Measurements from ENCODE around the gene CHD5.
A peak's percentile ranks its signal among the peaks of the same experiment; 100 is the strongest.

Gene CHD5

DNA sequence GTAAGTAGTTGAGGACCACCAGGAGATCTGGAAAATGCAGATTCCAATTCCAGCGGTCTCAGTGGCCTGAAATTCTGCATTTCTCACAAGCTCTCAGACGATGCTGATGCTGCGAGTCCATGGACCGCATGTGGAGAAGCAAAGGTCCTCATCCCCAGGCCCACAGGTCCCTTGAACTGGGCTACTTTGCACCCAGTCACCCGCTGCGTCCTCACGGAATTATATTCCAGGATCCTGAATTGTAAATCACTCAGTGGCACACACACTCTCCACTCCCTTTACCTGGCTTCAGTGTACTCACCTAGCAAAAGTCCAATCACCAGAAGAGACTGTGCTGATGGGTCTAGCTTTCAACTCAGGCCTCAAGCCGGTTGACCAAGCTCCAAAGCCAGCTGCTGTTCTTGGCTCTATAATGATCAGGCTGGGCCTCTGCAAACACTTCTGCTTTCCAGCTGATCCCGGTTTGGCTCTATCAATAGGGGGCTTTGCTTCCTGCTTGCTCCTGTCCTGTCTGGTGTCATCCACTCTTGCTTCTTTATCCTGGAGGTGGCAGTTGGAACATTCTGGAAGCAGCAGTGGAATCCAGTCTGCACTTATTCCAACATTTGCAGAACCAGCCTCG, 20.2 kb upstream of the CHD5 start:
- TF ChIP-seq CTCF (IDR thresholded peaks at IDR 0.05; ENCODE audit: insufficient read depth, missing control alignments): no peak
- FAIRE-seq: no peak

DNA sequence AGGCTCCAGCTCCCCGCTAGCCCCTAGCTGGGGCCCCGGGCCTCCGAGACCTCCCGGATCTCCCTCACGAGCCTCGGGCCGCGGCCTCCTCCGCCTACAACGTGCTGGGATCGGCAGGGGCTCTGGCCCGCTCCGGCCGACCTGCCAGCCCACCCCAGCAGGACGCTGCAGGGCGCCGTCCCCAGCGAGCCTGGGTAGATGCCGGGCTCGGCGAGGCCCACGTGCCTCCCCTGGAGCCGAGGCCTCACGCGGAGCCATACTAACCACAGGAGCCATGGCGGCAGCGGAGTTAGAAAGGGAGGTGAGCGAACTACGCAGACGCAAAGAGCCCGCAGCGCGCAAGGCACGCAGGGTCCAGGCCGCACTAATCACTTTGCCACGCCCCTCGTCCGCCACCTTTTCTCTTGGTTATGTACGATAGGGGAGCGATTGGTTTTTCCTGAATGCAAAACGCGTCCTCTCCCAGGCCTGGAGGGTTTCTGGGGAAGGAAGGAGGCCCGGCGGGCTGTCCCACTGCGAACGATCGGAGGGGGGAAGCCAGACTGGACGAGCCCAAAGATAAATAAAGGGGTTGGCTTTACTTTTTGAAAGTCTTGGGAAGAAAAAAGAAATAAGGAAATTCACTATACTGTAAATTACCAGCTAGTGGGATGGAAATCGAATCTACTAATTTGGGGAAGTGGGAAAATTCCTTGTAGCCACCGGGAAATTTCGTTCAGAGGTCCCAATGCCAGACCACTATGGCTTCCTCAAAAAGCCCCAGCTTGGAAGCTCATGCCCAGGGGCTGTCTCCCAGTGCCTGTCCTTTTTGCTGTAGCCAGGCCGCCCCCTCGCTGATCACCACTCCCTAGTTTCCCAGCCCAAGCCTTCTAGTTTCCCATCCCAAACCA, 19.4 kb upstream of the CHD5 start, which contains the start of gene RPL22:
Gene RPL22, minus strand, starts transcription at position 298 of the 890 bp plus-strand sequence. Its CDS starts 22 bp downstream, at position 276.
- FAIRE-seq: no peak
- no peak for TF ChIP-seq CTCF (IDR thresholded peaks at IDR 0.05; ENCODE audit: insufficient read depth, missing control alignments)

More for the DNA sequence above, 20.2 kb upstream of the CHD5 start:
- no peak for DNase-seq (ENCODE audit: insufficient read length, low spot score)

GRCh38 chr1:6198646-6199297, 18.7 kb upstream of the CHD5 start:
- FAIRE-seq: no peak
- TF ChIP-seq CTCF (IDR thresholded peaks at IDR 0.05; ENCODE audit: insufficient read depth, missing control alignments): no peak
- DNase-seq (ENCODE audit: insufficient read length, low spot score): no peak

More for the DNA sequence above, 19.4 kb upstream of the CHD5 start, which contains the start of gene RPL22:
- peak; percentile 39 for DNase-seq (ENCODE audit: insufficient read length, low spot score)

- DNase-seq (ENCODE audit: insufficient read length, low spot score) (no peak), FAIRE-seq (no peak)
- no peak for TF ChIP-seq CTCF (IDR thresholded peaks at IDR 0.05; ENCODE audit: insufficient read depth, missing control alignments)
Observed at GRCh38 chr1:6197746-6198427, 17.8 kb upstream of the CHD5 start.

GRCh38 chr1:6191968-6192367, 11.8 kb upstream of the CHD5 start:
- no peak for DNase-seq (ENCODE audit: insufficient read length, low spot score)
- no peak for FAIRE-seq
- TF ChIP-seq CTCF (IDR thresholded peaks at IDR 0.05; ENCODE audit: insufficient read depth, missing control alignments): no peak

GRCh38 chr1:6188466-6188865, 8.3 kb upstream of the CHD5 start:
- no peak for DNase-seq (ENCODE audit: insufficient read length, low spot score)
- no peak for TF ChIP-seq CTCF (IDR thresholded peaks at IDR 0.05; ENCODE audit: insufficient read depth, missing control alignments)
- no peak for FAIRE-seq

All from D721Med (cell line).